ENCODE data around the gene KCTD6.

KCTD6 gene

GRCh38 chr3:58491506-58492402, at the start of gene KCTD6:
Gene KCTD6, plus strand, starts transcription at chr3:58492096. Its CDS starts 6,660 bp downstream, at chr3:58498756.
- intact Hi-C loops (cut with DNase I): loop anchor here (2.0 kb wide), 4 partner anchors 41 to 185 kb away; partner anchors contain the start of genes HTD2 and RPP14
- DNase-seq: peak; percentile 79 to 98 (median 84)

DNA sequence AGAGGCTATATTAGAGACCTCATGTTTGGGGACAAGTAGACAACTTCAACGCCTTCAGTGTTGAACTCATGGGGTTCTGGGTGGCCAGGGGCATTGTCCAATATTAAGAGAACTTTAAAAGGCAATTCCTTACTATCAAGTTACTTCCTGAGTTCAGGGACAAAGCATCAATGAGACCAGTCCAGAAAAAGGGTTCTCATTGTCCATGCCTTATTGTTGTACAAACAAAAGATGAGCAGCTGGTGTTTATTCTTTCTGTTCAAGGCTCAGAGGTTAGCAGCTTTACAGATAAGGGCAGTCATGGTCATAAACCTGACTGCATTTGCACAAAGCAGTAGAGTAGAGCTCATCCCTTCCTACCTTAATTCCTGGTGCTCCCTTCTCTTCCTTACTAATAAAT, 39.7 kb upstream of the KCTD6 start:
- intact Hi-C loops (cut with DNase I): no loop called here
- DNase-seq: no peak

DNA sequence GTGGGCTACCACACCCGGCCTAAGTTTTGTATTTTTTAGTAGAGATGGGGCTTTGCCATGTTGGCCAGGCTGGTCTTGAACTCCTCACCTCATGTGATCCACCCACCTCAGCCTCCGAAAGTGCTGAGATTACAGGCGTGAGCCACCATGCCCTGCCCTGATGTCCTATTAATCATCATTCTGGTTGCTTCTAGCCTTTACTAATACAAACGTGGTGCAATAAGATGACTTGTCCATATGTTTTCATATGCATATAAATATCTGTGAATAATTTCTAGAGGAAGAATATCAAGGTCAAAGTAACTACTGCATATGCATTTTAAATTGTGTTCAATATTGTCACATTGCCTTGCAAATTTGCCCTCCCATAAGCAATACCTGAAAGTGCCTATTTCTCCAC, 32.7 kb upstream of the KCTD6 start:
- no peak for DNase-seq
- intact Hi-C loops (cut with DNase I): no loop called here

DNA sequence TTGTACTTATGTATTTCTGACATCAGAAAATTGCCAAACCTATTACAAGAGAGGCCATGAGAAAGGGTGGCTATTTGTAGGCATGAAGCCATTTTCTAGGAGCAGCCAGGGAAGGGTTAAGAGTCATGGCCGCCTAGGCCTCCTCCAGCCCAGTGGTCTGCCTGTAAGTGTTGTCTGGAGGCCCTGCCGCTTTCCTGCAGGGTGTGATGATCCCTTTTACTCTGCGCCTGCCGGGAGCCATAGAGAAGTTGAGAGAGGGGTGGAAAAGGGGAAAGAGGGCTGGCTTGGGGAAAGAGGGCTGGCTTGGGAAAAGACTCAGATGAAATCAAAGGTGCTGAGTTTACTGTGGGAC, 29.1 kb upstream of the KCTD6 start:
- no peak for DNase-seq
- intact Hi-C loops (cut with DNase I): loop anchor here (1.0 kb wide), 1 partner anchor 69 kb away; no protein-coding TSS in a partner anchor

- intact Hi-C loops (cut with DNase I): loop anchor here (1.0 kb wide), 1 partner anchor 69 kb away; no protein-coding TSS in a partner anchor
- peak; percentile 50 to 95 (median 70) for DNase-seq
Observed at GRCh38 chr3:58463181-58463941, 28.5 kb upstream of the KCTD6 start.

DNA sequence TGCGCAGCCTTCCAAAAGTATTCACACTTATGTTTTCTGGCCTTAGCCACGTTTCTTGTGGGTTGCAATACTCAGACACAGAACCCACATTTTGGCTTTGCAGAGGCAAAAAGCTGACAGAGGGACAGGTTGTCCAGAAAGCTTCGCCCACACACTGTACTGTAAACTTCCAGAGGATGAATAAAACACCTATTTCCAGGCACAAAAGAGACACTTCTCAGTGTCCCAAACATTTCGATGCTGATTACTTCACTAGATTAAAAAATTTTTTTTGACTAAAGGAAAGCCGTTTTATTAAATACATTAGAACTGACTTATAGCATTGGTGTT, 28.0 kb upstream of the KCTD6 start:
- intact Hi-C loops (cut with DNase I): loop anchor here (1.0 kb wide), 1 partner anchor 68 kb away; no protein-coding TSS in a partner anchor

GRCh38 chr3:58464866-58465265, 27.0 kb upstream of the KCTD6 start:
- intact Hi-C loops (cut with DNase I): no loop called here
- DNase-seq: no peak

More for the DNA sequence above, 28.0 kb upstream of the KCTD6 start:
- no peak for DNase-seq

GRCh38 chr3:58466899-58467563, 24.9 kb upstream of the KCTD6 start:
- intact Hi-C loops (cut with DNase I): no loop called here
- no peak for DNase-seq

DNA sequence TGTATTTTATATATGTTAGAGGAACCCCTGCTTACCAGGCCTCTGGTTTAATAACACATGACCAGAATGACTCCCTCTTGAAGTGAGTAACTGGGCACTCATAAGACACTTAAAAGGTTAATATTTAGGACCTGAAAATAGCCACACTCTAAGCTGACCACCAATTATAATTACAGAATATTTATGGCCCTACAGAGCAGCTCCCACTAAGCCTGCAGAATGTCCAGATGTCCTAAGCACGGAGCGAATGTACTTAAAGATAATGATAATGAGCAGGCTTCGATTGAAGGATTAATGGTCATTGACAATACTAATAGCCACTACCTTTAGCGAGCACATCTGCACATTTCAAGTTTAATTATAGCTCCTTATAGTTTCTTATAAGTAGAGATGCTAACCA, 22.8 kb upstream of the KCTD6 start:
- no peak for DNase-seq
- intact Hi-C loops (cut with DNase I): no loop called here

- intact Hi-C loops (cut with DNase I): no loop called here
Observed at GRCh38 chr3:58470363-58471024, 21.4 kb upstream of the KCTD6 start.

GRCh38 chr3:58471025-58471887, 20.6 kb upstream of the KCTD6 start:
- no peak for DNase-seq
- intact Hi-C loops (cut with DNase I): no loop called here

More at GRCh38 chr3:58470363-58471024, 21.4 kb upstream of the KCTD6 start:
- no peak for DNase-seq

GRCh38 chr3:58473275-58473674, 18.6 kb upstream of the KCTD6 start:
- no peak for DNase-seq
- intact Hi-C loops (cut with DNase I): no loop called here

DNA sequence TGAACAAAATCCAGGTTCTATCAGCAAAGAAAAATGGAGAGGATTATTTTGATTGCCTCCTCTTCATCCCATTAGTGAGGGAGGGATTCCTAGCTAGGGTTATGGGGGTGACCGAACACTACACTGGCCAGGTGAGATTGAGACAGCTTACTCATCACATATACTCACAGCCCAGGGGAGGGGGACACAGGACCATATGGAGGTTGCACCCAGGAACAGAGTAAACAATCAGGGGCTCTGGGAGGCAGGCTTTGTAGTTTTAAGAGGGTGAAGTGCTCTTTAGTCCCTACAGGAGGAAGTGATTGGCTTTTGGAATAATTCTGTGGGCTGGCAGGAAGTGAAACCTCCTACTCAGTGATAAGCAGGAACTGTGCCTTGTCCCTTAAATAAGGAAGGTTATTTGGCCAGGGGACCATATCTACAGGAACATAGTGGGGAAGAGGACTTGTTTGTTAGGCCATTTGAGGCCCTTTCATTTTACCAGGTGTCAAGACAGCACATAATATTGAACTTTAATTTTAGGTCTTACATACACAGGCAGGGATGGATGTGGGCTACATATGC, 17.5 kb upstream of the KCTD6 start:
- intact Hi-C loops (cut with DNase I): no loop called here
- DNase-seq: no peak

DNA sequence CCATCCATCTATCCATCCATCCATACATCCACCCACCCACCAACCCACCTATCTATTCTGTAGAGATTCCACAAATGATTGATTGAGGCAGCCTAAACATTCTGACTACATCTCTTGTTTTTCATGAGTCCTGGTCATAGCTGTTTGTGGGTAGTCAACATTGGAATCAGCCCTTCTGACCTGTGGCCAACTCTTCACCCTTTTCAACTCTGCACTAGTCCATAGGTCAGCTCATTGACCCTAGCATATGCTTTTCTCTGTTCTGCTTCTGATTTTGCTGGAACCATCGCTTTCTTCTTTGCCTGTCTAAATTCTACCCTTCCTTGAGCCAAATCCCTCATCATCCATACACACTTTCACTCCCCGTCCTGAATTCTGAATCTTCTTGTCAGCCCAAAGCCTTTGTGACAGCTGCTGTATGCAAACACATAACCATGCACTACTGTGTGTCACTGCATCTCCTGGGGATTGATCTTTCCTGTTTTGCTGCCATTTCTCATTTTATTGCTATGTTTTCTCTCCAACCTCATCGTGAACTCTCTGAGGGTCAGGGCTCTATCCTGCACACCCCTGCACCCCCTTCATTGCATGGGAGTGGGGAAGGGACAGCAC, 16.8 kb upstream of the KCTD6 start:
- DNase-seq: no peak
- intact Hi-C loops (cut with DNase I): no loop called here

- DNase-seq: no peak
- intact Hi-C loops (cut with DNase I): no loop called here
Observed at GRCh38 chr3:58478781-58479180, 13.1 kb upstream of the KCTD6 start.

DNA sequence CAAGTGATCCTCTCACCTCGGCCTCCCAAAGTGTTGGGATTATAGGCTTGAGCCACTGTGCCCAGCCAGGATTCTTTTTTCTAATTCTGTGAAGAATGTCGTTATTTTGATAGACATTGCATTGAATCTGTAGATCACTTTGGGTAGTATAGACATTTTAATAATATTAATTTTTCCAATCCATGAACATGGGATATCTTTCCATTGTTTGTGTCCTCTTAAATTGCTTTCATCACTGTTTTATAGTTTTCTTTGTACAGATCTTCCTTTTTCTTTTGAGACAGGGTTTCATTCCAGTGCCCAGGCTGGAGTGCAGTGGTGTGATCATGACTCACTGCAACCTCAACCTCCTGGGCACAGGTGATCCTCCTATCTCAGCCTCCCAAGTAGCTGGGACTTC, 11.6 kb upstream of the KCTD6 start:
- intact Hi-C loops (cut with DNase I): no loop called here
- no peak for DNase-seq

DNA sequence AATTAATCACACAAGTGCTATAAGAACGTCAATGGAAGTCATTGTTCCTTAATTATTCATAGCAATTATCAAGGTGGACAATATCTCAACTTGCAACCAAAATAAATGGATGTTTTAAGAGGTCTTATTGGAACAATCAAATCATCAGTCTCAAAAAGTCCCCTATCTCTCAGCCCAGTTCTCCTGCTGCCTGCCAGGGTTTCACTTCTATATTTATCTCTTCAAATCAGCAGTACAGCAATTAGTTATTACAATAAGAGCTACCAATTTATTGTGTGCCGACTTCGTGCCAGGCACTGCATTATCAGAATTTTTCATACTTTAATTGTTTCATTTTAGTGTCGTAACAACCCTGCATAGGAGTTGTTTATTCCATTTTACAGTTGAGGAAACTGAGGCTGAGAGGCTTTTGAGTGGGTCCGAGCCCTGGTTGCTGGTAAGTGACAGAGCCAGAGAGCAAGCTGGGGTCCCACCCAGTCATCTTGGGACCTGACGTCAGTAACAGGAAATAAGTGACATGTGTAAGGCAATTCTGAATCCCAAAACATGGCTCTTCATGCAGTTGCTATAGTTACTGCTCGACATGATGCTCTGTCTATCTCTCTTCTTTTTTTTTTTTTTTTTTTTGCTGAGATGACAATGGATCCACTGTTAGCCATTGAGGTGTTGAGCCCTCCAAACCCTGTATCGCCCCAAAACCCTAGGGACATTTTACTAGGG, 8.8 kb upstream of the KCTD6 start:
- no peak for DNase-seq
- intact Hi-C loops (cut with DNase I): no loop called here

DNA sequence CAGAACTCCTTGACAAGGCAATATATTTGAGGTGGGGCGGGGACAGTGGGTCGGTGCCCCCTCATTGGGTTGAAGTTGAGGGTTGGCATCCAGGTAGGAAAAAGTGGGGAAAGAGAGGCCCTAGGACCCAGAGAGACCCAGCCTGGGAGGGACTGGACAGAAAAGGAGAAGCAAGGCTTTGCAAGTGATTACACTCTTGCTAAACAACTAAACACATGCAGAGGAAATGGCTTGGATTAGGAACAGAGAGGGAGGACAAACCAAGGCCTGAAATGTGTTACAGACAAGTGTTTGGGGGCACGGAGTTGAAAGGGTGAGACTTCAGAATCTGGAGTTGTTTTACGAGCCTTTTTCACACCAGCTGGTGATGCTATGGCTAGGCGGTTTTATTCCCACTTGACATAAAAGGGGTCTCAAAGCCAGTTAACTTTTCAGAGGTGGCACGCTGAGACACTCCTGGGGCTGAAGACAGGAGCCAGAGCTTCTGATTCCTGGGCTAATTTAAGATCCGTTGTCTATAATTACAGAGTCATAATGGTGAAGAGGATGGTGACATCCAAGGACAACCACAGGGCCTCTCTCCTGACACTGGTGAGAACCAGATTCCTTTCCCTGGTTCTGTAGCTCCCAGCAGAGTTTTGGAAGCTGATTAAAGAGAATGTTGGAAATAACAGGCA, 7.7 kb upstream of the KCTD6 start:
- no peak for DNase-seq
- intact Hi-C loops (cut with DNase I): no loop called here
